NCI-H146 treated with DMSO at 0.1 percent for 48 hours (cell line): ENCODE measurements around the gene VGLL1.

Source experiments
- DNase-seq: peaks from one replicate; lab custom pipeline; 2025; ENCODE audit not compliant: unreplicated experiment; lab: John Stamatoyannopoulos, UW

Gene VGLL1

GRCh38 chrX:136531951-136532350 is at the start of gene VGLL1:
Gene VGLL1 (plus strand): TSS chrX:136532215. CDS start chrX:136536021, 3,806 bp downstream.
- DNase-seq, result no peak

- DNase-seq, result no peak
Measured at GRCh38 chrX:136487647-136488046, 44.4 kb upstream of the VGLL1 start, which contains the start of gene BRS3. Gene BRS3 (plus strand): TSS chrX:136487947. CDS start chrX:136488115, 168 bp downstream.

- DNase-seq, result no peak
Measured at GRCh38 chrX:136488706-136489105, 43.3 kb upstream of the VGLL1 start.

GRCh38 chrX:136491832-136492231 is 40.2 kb upstream of the VGLL1 start:
- no peak for DNase-seq

DNA sequence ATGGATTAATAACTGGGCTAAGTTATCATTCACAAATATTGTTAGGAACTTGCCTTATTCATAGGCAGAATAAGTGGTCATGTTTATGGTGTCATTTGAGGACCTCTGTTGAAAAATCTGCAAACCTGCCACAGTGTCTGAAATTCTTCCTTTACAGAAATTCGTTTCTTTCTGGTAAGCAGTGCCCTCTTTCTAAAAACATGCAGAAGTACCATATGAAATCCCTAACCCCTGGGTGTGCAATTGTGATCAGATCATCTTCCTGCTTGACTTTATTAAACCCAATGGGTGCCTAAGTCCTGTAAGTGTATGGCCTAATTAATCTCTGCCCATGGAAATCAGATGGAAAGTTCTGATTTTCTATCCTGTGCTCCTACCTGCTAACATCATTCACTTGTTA is 39.0 kb upstream of the VGLL1 start:
- DNase-seq, result no peak

- DNase-seq, result no peak
Measured at GRCh38 chrX:136495043-136495442, 37.0 kb upstream of the VGLL1 start.

DNA sequence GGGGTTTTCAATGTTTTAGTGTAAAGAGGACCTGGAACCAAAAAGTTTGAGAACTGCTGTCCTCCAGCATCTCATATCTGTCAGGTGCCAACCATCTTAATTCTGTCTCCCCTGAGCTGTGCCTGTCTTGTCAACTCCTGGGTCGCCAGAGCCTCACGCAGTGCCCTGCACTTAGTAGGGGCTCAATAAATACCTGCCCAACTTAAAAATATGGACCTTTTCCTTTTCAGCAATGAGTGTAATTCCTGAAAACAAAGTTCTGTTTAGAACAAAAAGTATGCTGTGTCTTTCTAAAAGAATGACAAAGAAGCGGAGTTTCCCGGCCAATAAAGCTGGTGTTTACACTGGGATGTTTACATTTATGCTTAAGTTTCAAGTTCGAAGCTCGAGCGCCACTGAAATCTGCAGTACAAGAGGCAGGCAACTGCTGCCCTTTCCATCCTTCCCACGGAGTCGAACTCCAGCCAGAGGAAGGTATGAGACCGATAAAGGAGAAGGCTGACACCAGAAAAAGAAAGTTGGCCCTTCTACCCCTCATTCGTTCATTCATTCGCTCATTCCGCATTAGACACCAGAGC is 35.7 kb upstream of the VGLL1 start:
- no peak for DNase-seq

- peak; percentile 46 for DNase-seq
Measured at GRCh38 chrX:136496764-136497555, 35.1 kb upstream of the VGLL1 start.

DNA sequence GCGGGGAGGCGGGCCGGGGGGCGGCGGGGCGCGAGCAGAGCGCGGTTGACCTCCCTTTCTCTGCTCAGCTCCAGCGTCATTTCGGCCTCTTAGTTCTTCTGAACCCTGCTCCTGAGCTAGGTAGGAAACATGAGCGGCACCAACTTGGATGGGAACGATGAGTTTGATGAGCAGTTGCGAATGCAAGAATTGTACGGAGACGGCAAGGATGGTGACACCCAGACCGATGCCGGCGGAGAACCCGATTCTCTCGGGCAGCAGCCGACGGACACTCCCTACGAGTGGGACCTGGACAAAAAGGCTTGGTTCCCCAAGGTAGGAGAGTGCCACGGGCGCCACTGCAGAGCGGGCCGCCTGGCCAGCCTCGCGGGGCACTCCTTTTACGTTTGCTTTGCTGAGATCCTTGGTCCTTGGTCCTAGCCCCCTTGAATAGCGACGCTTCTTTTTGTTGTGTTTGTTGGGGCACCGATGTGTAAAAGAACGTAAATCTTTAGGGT is 34.4 kb upstream of the VGLL1 start, which contains the start of gene HTATSF1:
TSS of gene HTATSF1 (plus strand) at position 37 of the 497 bp plus-strand sequence. CDS start at position 130, 93 bp downstream.
- peak; percentile 46 for DNase-seq

GRCh38 chrX:136519069-136519468 is 12.9 kb upstream of the VGLL1 start:
- DNase-seq, result no peak

DNA sequence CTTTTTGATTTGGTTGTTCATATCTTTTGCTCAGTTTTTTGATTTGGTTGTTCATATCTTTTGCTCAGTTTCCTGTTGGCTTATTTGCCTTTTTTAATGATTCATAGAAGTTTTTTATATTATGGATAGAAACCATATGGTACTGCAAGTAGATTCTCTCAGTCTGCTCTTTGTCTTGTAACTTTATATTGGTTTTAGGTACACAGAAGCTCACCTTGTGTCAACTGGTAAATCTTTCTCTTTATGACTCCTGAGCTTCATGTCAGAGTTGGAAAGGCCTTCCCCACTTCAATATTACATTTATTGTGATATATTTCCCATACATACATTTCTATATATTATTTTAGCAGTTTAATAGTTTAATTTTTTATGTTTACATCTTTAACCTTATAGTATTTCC is 8.2 kb upstream of the VGLL1 start:
- DNase-seq, result no peak

- DNase-seq, result no peak
Measured at GRCh38 chrX:136525738-136526606, 6.0 kb upstream of the VGLL1 start.

DNA sequence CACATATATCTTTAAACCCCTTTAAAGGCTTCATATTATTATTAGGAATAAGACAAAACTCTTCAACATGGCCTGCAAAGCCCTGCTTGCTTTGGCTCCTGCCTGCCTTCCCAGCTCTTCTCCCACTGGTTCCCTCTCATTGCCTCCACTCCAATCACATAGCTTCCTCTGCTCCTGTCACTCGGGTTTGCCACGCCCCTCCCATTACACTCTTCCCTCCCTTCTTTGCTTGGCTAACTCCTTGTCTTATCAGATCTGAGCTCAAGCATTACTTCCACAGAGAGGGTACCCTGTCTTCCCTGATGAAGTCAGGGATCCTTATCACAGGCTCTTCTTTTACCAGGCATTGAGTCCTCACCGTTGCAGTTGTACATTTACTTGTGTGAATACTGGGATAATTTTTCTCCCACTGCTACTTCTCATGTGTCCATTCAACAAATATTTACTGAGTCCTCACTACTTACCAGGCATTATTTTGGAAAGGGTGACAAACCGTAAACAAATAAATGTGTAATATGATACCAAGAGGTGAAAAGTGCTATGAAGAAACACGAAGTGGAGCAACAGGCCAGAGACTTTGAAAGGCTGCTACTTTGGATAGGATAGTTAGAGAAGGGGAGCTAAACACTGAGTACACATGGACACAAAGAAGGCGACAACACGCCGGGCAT is 3.2 kb upstream of the VGLL1 start:
- DNase-seq, result no peak

DNA sequence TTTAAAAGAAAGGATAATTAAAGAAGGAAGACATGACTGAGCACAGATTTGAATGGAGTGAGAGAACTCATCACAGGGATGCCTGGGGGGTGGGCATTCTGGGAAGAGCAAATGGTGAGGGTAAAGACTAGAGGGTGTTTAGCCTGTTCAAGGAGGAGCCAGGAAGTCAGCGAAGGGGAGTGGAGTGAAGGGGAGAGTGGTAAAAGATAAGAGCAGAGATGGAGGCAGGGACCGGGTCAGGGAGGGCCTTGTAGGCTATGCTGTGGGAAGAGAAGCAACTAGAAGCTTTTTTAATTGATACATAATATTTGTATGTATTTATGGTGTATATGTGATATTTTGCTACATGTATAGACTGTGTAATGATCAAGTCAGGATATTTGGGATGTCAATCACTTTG is 2.2 kb upstream of the VGLL1 start:
- no peak for DNase-seq

DNA sequence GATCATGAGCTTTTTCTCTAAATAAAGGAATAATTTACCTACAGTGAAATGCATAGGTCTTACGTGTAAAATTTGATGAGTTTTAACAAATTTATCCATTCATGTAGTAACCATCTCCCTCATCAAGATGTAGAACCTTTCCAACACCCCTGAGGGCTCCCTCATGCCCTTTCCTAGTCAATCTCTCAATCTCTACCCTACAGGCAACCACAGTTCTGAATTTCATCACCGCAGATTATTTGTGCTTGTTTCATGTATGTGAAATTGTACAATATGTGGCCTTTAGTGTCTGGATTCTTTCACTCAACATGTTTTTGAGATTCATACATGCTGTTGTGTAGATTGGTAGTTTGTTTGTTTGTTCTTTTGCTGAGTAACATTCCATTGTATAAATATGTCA is 2.1 kb downstream of the VGLL1 start:
- no peak for DNase-seq

DNA sequence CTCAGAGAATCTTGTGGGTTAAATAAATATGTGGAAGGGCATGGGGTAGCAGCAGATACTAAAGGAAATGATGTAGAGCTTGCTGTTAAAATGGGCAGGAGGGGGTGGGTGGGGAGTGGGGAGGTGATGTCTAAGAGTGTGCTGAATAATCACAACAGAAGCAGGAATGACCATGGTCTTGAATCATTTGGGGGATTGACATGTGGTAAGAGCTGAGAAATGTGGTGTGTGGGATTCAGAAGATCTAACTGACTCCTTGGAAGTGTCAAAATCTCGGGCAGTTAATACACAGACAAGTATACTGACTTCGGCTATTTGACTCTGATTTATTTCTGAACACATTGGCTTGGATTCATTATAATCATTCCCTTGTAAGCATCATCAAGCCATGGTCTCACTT is 6.8 kb downstream of the VGLL1 start:
- no peak for DNase-seq

GRCh38 chrX:136540226-136540625 is 8.2 kb downstream of the VGLL1 start:
- no peak for DNase-seq

DNA sequence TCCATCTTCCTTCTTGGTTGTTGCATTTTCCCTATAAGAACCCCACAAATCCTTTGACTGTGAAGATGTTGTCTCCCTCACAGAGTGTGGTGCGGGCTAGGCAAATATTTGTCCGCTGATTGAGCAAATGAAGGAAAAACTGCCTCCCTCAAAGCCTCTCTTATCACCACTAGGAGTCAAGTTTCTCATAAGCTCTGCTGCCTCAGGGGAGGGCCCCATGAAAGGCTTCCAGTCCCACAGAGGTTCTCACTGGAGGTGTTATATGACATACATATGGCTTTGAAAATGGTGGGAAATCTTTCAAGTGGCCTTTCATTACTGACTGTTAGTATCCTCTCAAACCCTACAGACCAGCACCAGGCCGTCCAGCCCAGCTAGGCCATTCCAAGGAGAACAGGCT is 9.3 kb downstream of the VGLL1 start:
- DNase-seq, result no peak

- no peak for DNase-seq
Measured at GRCh38 chrX:136542281-136542680, 10.3 kb downstream of the VGLL1 start.

DNA sequence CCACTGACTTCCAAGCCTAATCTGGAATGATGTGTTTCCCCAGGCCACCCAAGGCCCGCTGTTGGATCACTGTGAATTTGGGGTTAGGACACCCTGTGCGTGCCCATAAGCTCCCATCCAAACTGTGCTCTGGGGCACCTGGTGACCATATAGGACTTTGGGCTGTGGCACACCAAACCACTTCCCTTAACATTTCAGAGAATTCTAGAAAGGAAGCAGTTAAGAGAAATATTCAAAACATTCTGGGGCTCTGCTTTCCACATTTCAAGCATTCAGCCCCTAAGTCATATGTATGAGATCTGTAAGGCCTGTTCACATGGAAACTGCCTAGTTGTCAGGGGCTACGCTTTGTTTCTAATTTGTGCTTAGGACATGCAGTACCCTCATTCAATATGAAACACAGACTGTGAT is 14.4 kb downstream of the VGLL1 start:
- no peak for DNase-seq

DNA sequence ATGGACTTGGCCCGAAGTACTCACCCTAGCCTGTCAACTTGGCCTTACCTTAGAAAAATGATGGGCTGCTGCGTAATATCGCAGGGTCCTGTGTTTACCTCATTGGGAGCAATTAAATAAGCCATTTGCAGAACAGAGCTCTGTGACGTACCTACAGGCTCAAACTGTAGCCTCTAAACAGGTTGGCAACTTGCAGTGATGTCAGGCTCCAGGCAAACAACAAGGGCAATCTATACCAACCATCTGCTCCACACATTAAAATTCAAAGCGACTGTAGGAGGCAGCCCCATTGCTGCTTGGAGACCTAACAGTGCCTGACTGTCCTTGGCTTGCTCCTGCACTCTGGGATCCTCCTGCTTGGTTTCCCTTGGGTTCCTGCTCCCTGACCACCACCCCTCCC is 17.2 kb downstream of the VGLL1 start:
- no peak for DNase-seq
